Smooth muscle cell (in vitro differentiated cells): ENCODE data around the gene SLC38A1. TPM values are rescaled to one million over a fixed set of nuclear protein-coding genes. Genes with fewer than 3 reads are reported as not detected.

Source experiments
- DNase-seq: peaks from one replicate; lab custom pipeline; 2025; ENCODE audit not compliant: unreplicated experiment; lab: John Stamatoyannopoulos, UW
- H2AFZ ChIP-seq: fragments of 200-600 bp; sonication (generic); 2 replicates; pipeline ENCODE4 v1.6.0; 2016; ENCODE audit warnings: antibody characterized with exemption, low read depth, mild to moderate bottlenecking
- H3F3A ChIP-seq: fragments of 200-600 bp; sonication (generic); 2 replicates; pipeline ENCODE4 v1.6.0; 2017; ENCODE audit warnings: antibody characterized with exemption, low read depth
- H3K27ac ChIP-seq: fragments of 200-600 bp; sonication (generic); 2 replicates; pipeline ENCODE4 v1.5.1; 2016; ENCODE audit warnings: low read depth, mild to moderate bottlenecking
- H3K27me3 ChIP-seq: fragments of 200-600 bp; sonication (generic); 2 replicates; pipeline ENCODE4 v1.6.1; 2016; ENCODE audit warnings: low read depth, mild to moderate bottlenecking
- H3K36me3 ChIP-seq: fragments of 200-600 bp; sonication (generic); 2 replicates; pipeline ENCODE4 v1.5.1; 2016; ENCODE audit warnings: low read depth
- H3K4me1 ChIP-seq: fragments of 200-600 bp; sonication (generic); 2 replicates; pipeline ENCODE4 v1.5.1; 2016; ENCODE audit warnings: low read depth
- H3K4me2 ChIP-seq: fragments of 200-600 bp; sonication (generic); 2 replicates; pipeline ENCODE4 v1.6.0; 2016; ENCODE audit warnings: mild to moderate bottlenecking
- H3K4me3 ChIP-seq: fragments of 200-600 bp; sonication (generic); 2 replicates; pipeline ENCODE4 v1.5.1; 2016; ENCODE audit warnings: mild to moderate bottlenecking
- H3K79me2 ChIP-seq: fragments of 200-600 bp; sonication (generic); 2 replicates; pipeline ENCODE4 v1.6.0; 2016; ENCODE audit warnings: low read depth, mild to moderate bottlenecking
- H3K9ac ChIP-seq: fragments of 200-600 bp; sonication (generic); 2 replicates; pipeline ENCODE4 v1.6.0; 2016; ENCODE audit warnings: low read depth
- H3K9me3 ChIP-seq: fragments of 200-600 bp; sonication (generic); replicated peaks from 2 replicates; pipeline ENCODE4 v1.5.1; 2016; ENCODE audit warnings: low read depth
- H4K20me1 ChIP-seq: fragments of 200-600 bp; sonication (generic); 2 replicates; pipeline ENCODE4 v1.6.0; 2016; ENCODE audit warnings: low read depth
- WGBS: methylation state at CpG from one replicate; pipeline ENCODE4 v1.1.7; 2016; ENCODE audit warnings: low lambda C conversion rate; 5-methylcytosine and 5-hydroxymethylcytosine counted together
- polyA plus RNA-seq: library from polyadenylated mRNA; unstranded; fragments of >200 nt; fragmentation: Nextera tagmentation; extraction: Ambion mirVana; gene quantifications from 2 replicates; pipeline ENCODE4 v1.2.1, GENCODE V29; 2016
- total RNA-seq: library from RNA; depleted of rRNA; stranded (reverse); fragments of >200 nt; gene quantifications from 2 replicates; pipeline ENCODE4 v1.2.3, GENCODE V29; 2014
- TF ChIP-seq, protein P1 (sequence below): fragments of 200-600 bp; sonication (generic); IDR thresholded peaks from 2 replicates; pipeline ENCODE4 v1.5.1; 2017; ENCODE audit warnings: borderline replicate concordance, mild to moderate bottlenecking, antibody characterized with exemption; ENCODE audit not compliant: insufficient read depth, poor library complexity, severe bottlenecking

Gene SLC38A1
- total and polyA plus RNA-seq, 2 experiments from 2014 or later, result 23.5 to 85.8 TPM

DNA sequence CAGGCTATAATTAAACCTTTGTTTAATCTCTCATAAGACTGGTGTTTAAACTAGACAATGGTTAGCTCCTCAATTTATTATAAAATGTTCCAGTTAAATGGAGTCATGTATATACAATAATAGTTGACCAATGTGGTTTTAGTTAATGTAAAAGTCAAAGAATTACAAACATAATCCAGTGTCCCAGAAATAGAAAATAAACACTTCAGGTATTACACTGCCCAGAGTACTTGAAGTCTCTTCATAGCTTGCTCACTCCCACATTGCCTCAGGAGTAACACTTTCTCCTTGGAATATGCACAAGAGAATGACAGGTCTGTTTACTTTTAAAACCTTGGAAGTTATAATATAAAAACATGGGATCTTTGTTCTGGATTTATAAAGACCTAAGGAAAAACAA, 60.5 kb downstream of the SLC38A1 start:
- H3K36me3 ChIP-seq, result peaks cover 11% of the 10 kb centered on the region
- no peaks in the 10 kb centered on the region for H3K9me3 ChIP-seq
- peaks cover 9% of the 10 kb centered on the region for H3K4me1 ChIP-seq

DNA sequence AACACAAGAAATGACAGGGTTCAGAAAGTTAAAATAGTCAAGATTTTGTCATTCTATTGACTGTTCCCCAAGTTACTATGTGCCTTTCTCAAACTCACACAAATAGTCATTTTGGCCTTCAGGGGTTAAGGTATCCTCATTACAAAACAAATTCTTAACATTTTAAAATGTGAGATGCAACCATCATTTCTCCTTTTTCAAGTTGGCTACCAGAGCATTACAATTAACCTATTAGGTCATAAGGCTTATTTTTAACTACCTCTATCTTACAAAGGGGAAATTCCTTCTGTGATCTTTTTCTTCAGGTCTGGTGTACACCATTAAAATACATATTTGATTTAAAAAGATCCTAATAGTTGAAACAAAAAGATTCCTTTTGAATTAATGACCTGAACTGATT, 61.2 kb downstream of the SLC38A1 start:
- Histone ChIP-seq H3K4me2 (no peak overlapping the region), H3K9me3 (no peaks in the 10 kb centered on the region), H4K20me1 (peaks cover 10% of the 10 kb centered on the region), H3K9ac (no peak overlapping the region), H3K27me3 (no peaks in the 10 kb centered on the region), H2AFZ (no peak overlapping the region), H3K79me2 (no peaks in the 10 kb centered on the region), H3F3A (no peaks in the 10 kb centered on the region), H3K4me3 (no peak overlapping the region), H3K36me3 (peaks cover 11% of the 10 kb centered on the region), H3K27ac (no peak overlapping the region), H3K4me1 (peaks cover 9% of the 10 kb centered on the region)
- TF ChIP-seq, protein P1, sequence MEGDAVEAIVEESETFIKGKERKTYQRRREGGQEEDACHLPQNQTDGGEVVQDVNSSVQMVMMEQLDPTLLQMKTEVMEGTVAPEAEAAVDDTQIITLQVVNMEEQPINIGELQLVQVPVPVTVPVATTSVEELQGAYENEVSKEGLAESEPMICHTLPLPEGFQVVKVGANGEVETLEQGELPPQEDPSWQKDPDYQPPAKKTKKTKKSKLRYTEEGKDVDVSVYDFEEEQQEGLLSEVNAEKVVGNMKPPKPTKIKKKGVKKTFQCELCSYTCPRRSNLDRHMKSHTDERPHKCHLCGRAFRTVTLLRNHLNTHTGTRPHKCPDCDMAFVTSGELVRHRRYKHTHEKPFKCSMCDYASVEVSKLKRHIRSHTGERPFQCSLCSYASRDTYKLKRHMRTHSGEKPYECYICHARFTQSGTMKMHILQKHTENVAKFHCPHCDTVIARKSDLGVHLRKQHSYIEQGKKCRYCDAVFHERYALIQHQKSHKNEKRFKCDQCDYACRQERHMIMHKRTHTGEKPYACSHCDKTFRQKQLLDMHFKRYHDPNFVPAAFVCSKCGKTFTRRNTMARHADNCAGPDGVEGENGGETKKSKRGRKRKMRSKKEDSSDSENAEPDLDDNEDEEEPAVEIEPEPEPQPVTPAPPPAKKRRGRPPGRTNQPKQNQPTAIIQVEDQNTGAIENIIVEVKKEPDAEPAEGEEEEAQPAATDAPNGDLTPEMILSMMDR, result no peak
- no peak for DNase-seq

More for the DNA sequence above, 60.5 kb downstream of the SLC38A1 start:
- Histone ChIP-seq H3K4me3 (no peak overlapping the region), H3K79me2 (no peaks in the 10 kb centered on the region), H3K27me3 (no peaks in the 10 kb centered on the region), H4K20me1 (peaks cover 10% of the 10 kb centered on the region), H2AFZ (no peak overlapping the region), H3F3A (no peaks in the 10 kb centered on the region), H3K27ac (peak overlapping the region; percentile 4), H3K4me2 (peak overlapping the region; percentile 48), H3K9ac (no peak overlapping the region)
- TF ChIP-seq, protein P1, result no peak
- no peak for DNase-seq

DNA sequence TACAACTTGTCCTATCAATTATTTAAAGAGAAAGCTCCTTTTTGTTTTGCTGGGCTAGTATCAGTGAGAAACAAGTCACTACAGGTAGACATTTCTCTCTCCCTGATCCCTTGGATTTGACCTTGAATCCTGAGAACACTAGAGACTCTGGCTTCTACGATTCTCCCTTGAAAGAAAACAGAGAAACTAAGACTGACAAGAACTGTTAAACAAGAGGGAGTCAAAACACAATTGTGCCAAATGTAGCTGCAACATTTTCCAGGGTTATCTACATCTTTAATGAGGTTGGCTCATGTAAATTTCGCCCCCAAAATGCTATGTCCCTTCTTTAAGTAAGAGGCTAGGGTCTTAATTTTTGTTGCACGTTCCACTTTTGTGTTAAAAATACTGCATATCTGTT, 62.4 kb downstream of the SLC38A1 start:
- no peak overlapping the region for H3K4me3 ChIP-seq
- no peak for DNase-seq
- H3K27me3 ChIP-seq, result no peaks in the 10 kb centered on the region
- TF ChIP-seq, protein P1, result no peak
- 73% methylated on average over 3 of the region's 3 CpGs for WGBS
- no peaks in the 10 kb centered on the region for H3K9me3 ChIP-seq
- H3K36me3 ChIP-seq, result peaks cover 8% of the 10 kb centered on the region
- H3K79me2 ChIP-seq, result no peaks in the 10 kb centered on the region
- H3K27ac ChIP-seq, result no peak overlapping the region
- peaks cover 10% of the 10 kb centered on the region for H4K20me1 ChIP-seq
- H3K4me2 ChIP-seq, result no peak overlapping the region
- H3K9ac ChIP-seq, result no peak overlapping the region
- H2AFZ ChIP-seq, result no peak overlapping the region
- peaks cover 9% of the 10 kb centered on the region for H3K4me1 ChIP-seq
- no peaks in the 10 kb centered on the region for H3F3A ChIP-seq

DNA sequence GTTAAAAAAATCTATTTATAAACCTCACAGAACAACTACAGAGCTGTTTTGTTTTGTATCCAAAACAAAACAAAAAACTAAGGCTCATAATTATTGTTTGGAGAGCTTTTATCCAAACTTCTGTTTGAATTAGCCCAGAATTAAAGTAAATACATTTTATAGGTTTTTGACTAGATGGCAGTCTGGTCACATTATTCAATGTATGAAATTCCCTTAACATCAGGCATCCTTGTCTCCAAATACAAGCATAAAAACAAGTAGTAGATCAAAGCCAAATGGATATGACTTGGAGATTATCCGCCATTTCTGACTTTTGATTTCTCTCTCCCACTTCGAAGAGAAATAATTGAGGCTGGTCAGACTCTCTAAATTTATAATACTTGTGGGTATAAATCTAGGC, 63.5 kb downstream of the SLC38A1 start:
- 98% methylated on average over 2 of the region's 2 CpGs for whole genome bisulfite sequencing
- H3K4me3 ChIP-seq, result no peak overlapping the region
- H3K79me2 ChIP-seq, result no peaks in the 10 kb centered on the region
- H3K36me3 ChIP-seq, result peaks cover 8% of the 10 kb centered on the region
- peaks cover 9% of the 10 kb centered on the region for H3K4me1 ChIP-seq
- TF ChIP-seq, protein P1, result no peak
- H3K4me2 ChIP-seq, result no peak overlapping the region
- no peaks in the 10 kb centered on the region for H3K27me3 ChIP-seq
- no peak overlapping the region for H2AFZ ChIP-seq
- no peaks in the 10 kb centered on the region for H3K9me3 ChIP-seq
- H3F3A ChIP-seq, result no peaks in the 10 kb centered on the region
- H3K27ac ChIP-seq, result no peak overlapping the region
- DNase-seq, result no peak
- no peak overlapping the region for H3K9ac ChIP-seq
- peaks cover 10% of the 10 kb centered on the region for H4K20me1 ChIP-seq
